ENCODE results near the gene AKAP12.

Gene AKAP12

GRCh38 chr6:151252634-151253033, 12.9 kb downstream of the AKAP12 start:
- no peak overlapping the region for H3K4me2 ChIP-seq (ENCODE audit: low read depth, low read length)
- TF ChIP-seq EZH2 (optimal IDR thresholded peaks at IDR 0.05; ENCODE audit: low read depth, low read length) (no peak), EZH2phosphoT487 (IDR thresholded peaks at IDR 0.05; ENCODE audit: low read length) (no peak)
- TF ChIP-seq, protein P1, sequence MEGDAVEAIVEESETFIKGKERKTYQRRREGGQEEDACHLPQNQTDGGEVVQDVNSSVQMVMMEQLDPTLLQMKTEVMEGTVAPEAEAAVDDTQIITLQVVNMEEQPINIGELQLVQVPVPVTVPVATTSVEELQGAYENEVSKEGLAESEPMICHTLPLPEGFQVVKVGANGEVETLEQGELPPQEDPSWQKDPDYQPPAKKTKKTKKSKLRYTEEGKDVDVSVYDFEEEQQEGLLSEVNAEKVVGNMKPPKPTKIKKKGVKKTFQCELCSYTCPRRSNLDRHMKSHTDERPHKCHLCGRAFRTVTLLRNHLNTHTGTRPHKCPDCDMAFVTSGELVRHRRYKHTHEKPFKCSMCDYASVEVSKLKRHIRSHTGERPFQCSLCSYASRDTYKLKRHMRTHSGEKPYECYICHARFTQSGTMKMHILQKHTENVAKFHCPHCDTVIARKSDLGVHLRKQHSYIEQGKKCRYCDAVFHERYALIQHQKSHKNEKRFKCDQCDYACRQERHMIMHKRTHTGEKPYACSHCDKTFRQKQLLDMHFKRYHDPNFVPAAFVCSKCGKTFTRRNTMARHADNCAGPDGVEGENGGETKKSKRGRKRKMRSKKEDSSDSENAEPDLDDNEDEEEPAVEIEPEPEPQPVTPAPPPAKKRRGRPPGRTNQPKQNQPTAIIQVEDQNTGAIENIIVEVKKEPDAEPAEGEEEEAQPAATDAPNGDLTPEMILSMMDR (IDR thresholded peaks at IDR 0.05; ENCODE audit: low read length), result no peak
- H3K9me3 ChIP-seq (replicated peaks; ENCODE audit: insufficient read depth, low read length), result no peaks in the 10 kb centered on the region
- H3K27ac ChIP-seq (ENCODE audit: low read length), result no peak overlapping the region
- H3F3A ChIP-seq (ENCODE audit: insufficient read depth, low read length), result no peaks in the 10 kb centered on the region
- no peak overlapping the region for H3K9ac ChIP-seq (ENCODE audit: low read length)
- no peaks in the 10 kb centered on the region for H3K79me2 ChIP-seq (ENCODE audit: low read length)
- no peak for DNase-seq
- no peaks in the 10 kb centered on the region for H3K9me2 ChIP-seq (replicated peaks; ENCODE audit: insufficient read depth, low read length)
- no peak overlapping the region for H2AFZ ChIP-seq (ENCODE audit: low read length)
- H3K4me3 ChIP-seq (ENCODE audit: low read length), result no peak overlapping the region
- no peaks in the 10 kb centered on the region for H4K20me1 ChIP-seq (ENCODE audit: insufficient read depth, low read length)
- H3K36me3 ChIP-seq (replicated peaks; ENCODE audit: insufficient read depth, low read length), result no peaks in the 10 kb centered on the region
- H3K27me3 ChIP-seq (replicated peaks; ENCODE audit: insufficient read depth, low read length), result no peaks in the 10 kb centered on the region
- H3K4me1 ChIP-seq (ENCODE audit: low read length), result no peaks in the 10 kb centered on the region

DNA sequence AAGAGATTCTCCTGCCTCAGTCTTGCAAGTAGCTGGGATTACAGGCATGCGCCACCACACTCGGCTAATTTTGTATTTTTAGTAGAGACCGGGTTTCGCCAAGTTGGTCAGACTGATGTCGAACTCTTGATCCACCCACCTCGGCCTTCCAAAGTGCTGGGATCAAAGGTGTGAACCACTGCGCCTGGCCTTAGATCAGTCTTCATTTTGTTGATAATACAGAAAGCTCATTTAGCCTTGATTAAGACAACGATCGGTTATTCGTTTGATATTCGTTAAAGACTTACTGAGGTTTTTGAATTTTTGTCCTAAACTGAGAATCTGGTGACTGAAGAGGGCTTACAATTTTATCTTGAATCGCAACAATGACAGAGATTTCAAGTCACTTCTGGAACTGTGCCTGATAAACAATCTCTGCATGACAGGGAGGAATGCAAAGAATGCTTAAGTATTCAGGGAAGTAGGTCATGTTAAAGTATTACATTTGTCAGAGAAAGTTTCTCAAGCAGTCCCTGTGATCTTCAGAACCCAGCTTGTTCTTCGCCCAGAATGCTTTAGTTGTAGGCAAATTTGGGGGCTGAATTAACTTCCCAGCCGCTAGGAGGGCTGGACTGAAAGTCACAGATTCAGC, 14.8 kb downstream of the AKAP12 start:
- TF ChIP-seq EZH2 (optimal IDR thresholded peaks at IDR 0.05; ENCODE audit: low read depth, low read length), result no peak
- TF ChIP-seq, protein P1 (IDR thresholded peaks at IDR 0.05; ENCODE audit: low read length), result no peak
- TF ChIP-seq EZH2phosphoT487 (IDR thresholded peaks at IDR 0.05; ENCODE audit: low read length), result no peak
- Histone ChIP-seq H3K9me3 (replicated peaks; ENCODE audit: insufficient read depth, low read length) (no peaks in the 10 kb centered on the region), H3K27me3 (replicated peaks; ENCODE audit: insufficient read depth, low read length) (no peaks in the 10 kb centered on the region), H3K4me3 (ENCODE audit: low read length) (no peak overlapping the region), H3K79me2 (ENCODE audit: low read length) (no peaks in the 10 kb centered on the region), H3K36me3 (replicated peaks; ENCODE audit: insufficient read depth, low read length) (no peaks in the 10 kb centered on the region), H2AFZ (ENCODE audit: low read length) (no peak overlapping the region), H3K9me2 (replicated peaks; ENCODE audit: insufficient read depth, low read length) (no peaks in the 10 kb centered on the region), H3K27ac (ENCODE audit: low read length) (no peak overlapping the region), H3K4me1 (ENCODE audit: low read length) (no peaks in the 10 kb centered on the region), H3K4me2 (ENCODE audit: low read depth, low read length) (no peak overlapping the region), H4K20me1 (ENCODE audit: insufficient read depth, low read length) (no peaks in the 10 kb centered on the region), H3K9ac (ENCODE audit: low read length) (no peak overlapping the region), H3F3A (ENCODE audit: insufficient read depth, low read length) (no peaks in the 10 kb centered on the region)
- DNase-seq, result no peak

GRCh38 chr6:151255811-151256210, 16.0 kb downstream of the AKAP12 start:
- Histone ChIP-seq H3K9me3 (replicated peaks; ENCODE audit: insufficient read depth, low read length) (no peaks in the 10 kb centered on the region), H3K4me2 (ENCODE audit: low read depth, low read length) (no peak overlapping the region)

More at GRCh38 chr6:151255811-151256210, 16.0 kb downstream of the AKAP12 start:
- no peaks in the 10 kb centered on the region for H3K9me2 ChIP-seq (replicated peaks; ENCODE audit: insufficient read depth, low read length)
- H3K27ac ChIP-seq (ENCODE audit: low read length), result no peak overlapping the region
- TF ChIP-seq EZH2phosphoT487 (IDR thresholded peaks at IDR 0.05; ENCODE audit: low read length) (no peak), EZH2 (optimal IDR thresholded peaks at IDR 0.05; ENCODE audit: low read depth, low read length) (no peak)
- TF ChIP-seq, protein P1 (IDR thresholded peaks at IDR 0.05; ENCODE audit: low read length), result no peak
- H3K79me2 ChIP-seq (ENCODE audit: low read length), result no peaks in the 10 kb centered on the region
- H3K27me3 ChIP-seq (replicated peaks; ENCODE audit: insufficient read depth, low read length), result no peaks in the 10 kb centered on the region
- H4K20me1 ChIP-seq (ENCODE audit: insufficient read depth, low read length), result no peaks in the 10 kb centered on the region
- no peaks in the 10 kb centered on the region for H3F3A ChIP-seq (ENCODE audit: insufficient read depth, low read length)
- no peak overlapping the region for H3K9ac ChIP-seq (ENCODE audit: low read length)
- H3K4me3 ChIP-seq (ENCODE audit: low read length), result no peak overlapping the region
- DNase-seq, result no peak
- H3K4me1 ChIP-seq (ENCODE audit: low read length), result no peaks in the 10 kb centered on the region
- no peak overlapping the region for H2AFZ ChIP-seq (ENCODE audit: low read length)
- H3K36me3 ChIP-seq (replicated peaks; ENCODE audit: insufficient read depth, low read length), result no peaks in the 10 kb centered on the region

All from MM.1S (cell line).